Activated CD4-positive, alpha-beta T cell treated with anti-CD3 and anti-CD28 coated beads for 36 hours (primary cell): ENCODE results near the gene TSPYL1. TPM values are rescaled to one million over a fixed set of nuclear protein-coding genes. Genes with fewer than 3 reads are reported as not detected.

Experiments
- ATAC-seq: fragments of 200-7000 bp; cut with Tn5 transposase; one replicate; pipeline ENCODE4 v1.10.0; 2021; ENCODE audit warnings: mild to moderate bottlenecking, moderate library complexity
- CTCF ChIA-PET: fragments of 350-600 bp; sonication (Branson Sonifier 250); formaldehyde crosslinking; loops from one replicate; lab custom pipeline; 2021; ENCODE audit warnings: antibody characterized with exemption; lab: Charles Lee
- POLR2A ChIA-PET: fragments of 350-600 bp; sonication (Branson Sonifier 250); formaldehyde crosslinking; loops from one replicate; lab custom pipeline; 2021; ENCODE audit warnings: antibody characterized with exemption, inconsistent platforms; lab: Charles Lee
- DNase-seq: peaks from one replicate; pipeline ENCODE4 v3.0.0-alpha.2; 2020
- H3K27ac Mint-ChIP-seq: one replicate; pipeline ENCODE4 v1.8.0; 2021; ENCODE audit warnings: mixed read lengths
- H3K27me3 Mint-ChIP-seq: one replicate; pipeline ENCODE4 v1.8.0; 2021; ENCODE audit warnings: mixed read lengths
- H3K36me3 Mint-ChIP-seq: one replicate; pipeline ENCODE4 v1.8.0; 2021; ENCODE audit warnings: low read depth, mixed read lengths
- H3K4me1 Mint-ChIP-seq: one replicate; pipeline ENCODE4 v1.8.0; 2021; ENCODE audit warnings: mixed read lengths
- H3K4me3 Mint-ChIP-seq: one replicate; pipeline ENCODE4 v1.8.0; 2021; ENCODE audit warnings: mild to moderate bottlenecking, moderate library complexity, mixed read lengths
- H3K9me3 Mint-ChIP-seq: one replicate; pipeline ENCODE4 v1.8.0; 2021; ENCODE audit warnings: low read depth, mixed read lengths
- intact Hi-C, 2 experiments: fragments of 100-400 bp; cut with DNase I in 1 of 2; cut with micrococcal nuclease in 1 of 2; formaldehyde crosslinking; loops; one replicate each; pipeline versions ENCODE4 v1.14.2 to v1.15.1; 2022 to 2024; cut with DNase I, micrococcal nuclease
- total RNA-seq, 2 experiments: library from RNA; stranded (reverse); gene quantifications; one replicate each; pipeline ENCODE4 v1.2.3, GENCODE V29; 2021

The TSPYL1 gene
- total RNA-seq, 2 experiments from 2014 or later, result 37.5 to 38.2 TPM

GRCh38 chr6:116280161-116280932 lies 617 bp upstream of the TSPYL1 start:
- peak overlapping the region; percentile 98 for H3K27ac Mint-ChIP-seq
- H3K4me3 Mint-ChIP-seq, result peak overlapping the region; percentile 93
- peaks cover 35% of the 10 kb centered on the region for H3K36me3 Mint-ChIP-seq
- ChIA-PET CTCF (interaction anchor here (0.7 to 3.7 kb wide), 8 partner anchors 8 to 369 kb away, joined by 3 to 24 read pairs (median 4); no protein-coding TSS in a partner anchor), POLR2A (interaction anchor here (0.8 to 2.1 kb wide), 7 partner anchors 26 to 1314 kb away, joined by 3 to 6 read pairs (median 3); partner anchors contain the start of genes RSPH4A and RWDD1)
- H3K4me1 Mint-ChIP-seq, result peaks cover 26% of the 10 kb centered on the region
- intact Hi-C loops, result loop anchor here in 1 of 2 experiments (5.0 kb wide), 1 partner anchor 182 kb away; the partner anchor contains the start of gene CALHM6
- no peak for DNase-seq
- no peak for ATAC-seq
- no peaks in the 10 kb centered on the region for H3K27me3 Mint-ChIP-seq
- no peaks in the 10 kb centered on the region for H3K9me3 Mint-ChIP-seq

GRCh38 chr6:116278854-116279231 lies 887 bp downstream of the TSPYL1 start:
- ATAC-seq (peak; percentile 1), DNase-seq (peak; percentile 52)
- Mint-ChIP-seq H3K9me3 (no peaks in the 10 kb centered on the region), H3K4me1 (peaks cover 32% of the 10 kb centered on the region), H3K27ac (peak overlapping the region; percentile 98), H3K36me3 (peaks cover 41% of the 10 kb centered on the region), H3K27me3 (no peaks in the 10 kb centered on the region), H3K4me3 (peak overlapping the region; percentile 93)
- intact Hi-C loops, result loop anchor here (1.0 to 10.0 kb wide), 8 partner anchors 25 to 402 kb away; partner anchors contain the start of genes RWDD1 (in 2 of the 2), TSPYL4 (in 2 of the 2), ZUP1 (in 2 of the 2) and CALHM6 (in 1 of the 2)
- ChIA-PET POLR2A (interaction anchor here (0.8 to 1.4 kb wide), 3 partner anchors 11 to 25 kb away, joined by 3 to 5 read pairs (median 4); partner anchors contain the start of gene TSPYL4), CTCF (interaction anchor here (1.0 to 3.7 kb wide), 5 partner anchors 9 to 282 kb away, joined by 3 to 24 read pairs (median 5); no protein-coding TSS in a partner anchor)

- H3K36me3 Mint-ChIP-seq, result peaks cover 42% of the 10 kb centered on the region
- no peaks in the 10 kb centered on the region for H3K27me3 Mint-ChIP-seq
- DNase-seq, result no peak
Observed at GRCh38 chr6:116278481-116278829, 1.3 kb downstream of the TSPYL1 start.

GRCh38 chr6:116277124-116277523 lies 2.6 kb downstream of the TSPYL1 start:
- no peaks in the 10 kb centered on the region for H3K9me3 Mint-ChIP-seq
- intact Hi-C loops, result loop anchor here (5.0 to 10.0 kb wide), 3 partner anchors 175 to 388 kb away; partner anchors contain the start of genes CALHM6 (in 1 of the 2), NT5DC1 (in 1 of the 2) and ZUP1 (in 1 of the 2)
- CTCF ChIA-PET, result interaction anchor here (0.8 to 1.7 kb wide), 5 partner anchors 8 to 243 kb away, joined by 3 to 10 read pairs (median 5); no protein-coding TSS in a partner anchor
- H3K4me1 Mint-ChIP-seq, result peaks cover 44% of the 10 kb centered on the region
- no peaks in the 10 kb centered on the region for H3K27me3 Mint-ChIP-seq
- DNase-seq, result no peak
- peak overlapping the region; percentile 72 for H3K27ac Mint-ChIP-seq
- POLR2A ChIA-PET, result interaction anchor here (1.1 kb wide), 1 partner anchor 294 kb away, joined by 4 read pairs; the partner anchor contains the start of gene RWDD1
- peaks cover 43% of the 10 kb centered on the region for H3K36me3 Mint-ChIP-seq
- peak overlapping the region; percentile 93 for H3K4me3 Mint-ChIP-seq
- ATAC-seq, result no peak

More at GRCh38 chr6:116278481-116278829, 1.3 kb downstream of the TSPYL1 start:
- no peaks in the 10 kb centered on the region for H3K9me3 Mint-ChIP-seq
- ChIA-PET POLR2A (interaction anchor here (0.8 to 1.2 kb wide), 2 partner anchors 10 to 25 kb away, joined by 3 to 5 read pairs; partner anchors contain the start of gene TSPYL4), CTCF (interaction anchor here (1.0 to 3.7 kb wide), 4 partner anchors 9 to 62 kb away, joined by 3 to 24 read pairs (median 4); no protein-coding TSS in a partner anchor)
- ATAC-seq, result no peak
- peak overlapping the region; percentile 98 for H3K27ac Mint-ChIP-seq
- intact Hi-C loops, result loop anchor here (2.0 to 10.0 kb wide), 4 partner anchors 176 to 386 kb away; partner anchors contain the start of genes CALHM6 (in 1 of the 2), NT5DC1 (in 1 of the 2), RWDD1 (in 1 of the 2) and ZUP1 (in 1 of the 2)
- H3K4me1 Mint-ChIP-seq, result peaks cover 34% of the 10 kb centered on the region
- H3K4me3 Mint-ChIP-seq, result peak overlapping the region; percentile 93

- peaks cover 17% of the 10 kb centered on the region for H3K36me3 Mint-ChIP-seq
- H3K4me1 Mint-ChIP-seq, result peaks cover 37% of the 10 kb centered on the region
Observed at GRCh38 chr6:116271149-116271708, 8.5 kb downstream of the TSPYL1 start.

GRCh38 chr6:116268589-116269293 lies 11.0 kb downstream of the TSPYL1 start:
- H3K4me3 Mint-ChIP-seq, result no peak overlapping the region
- H3K4me1 Mint-ChIP-seq, result peaks cover 28% of the 10 kb centered on the region
- peaks cover 20% of the 10 kb centered on the region for H3K36me3 Mint-ChIP-seq
- no peak overlapping the region for H3K27ac Mint-ChIP-seq
- ATAC-seq (peak; percentile 72), DNase-seq (no peak)
- no peaks in the 10 kb centered on the region for H3K27me3 Mint-ChIP-seq
- ChIA-PET POLR2A (interaction anchor here (1.4 kb wide), 1 partner anchor 10 kb away, joined by 5 read pairs; no protein-coding TSS in a partner anchor), CTCF (interaction anchor here (0.7 to 4.2 kb wide), 27 partner anchors 8 to 302 kb away, joined by 3 to 24 read pairs (median 4); partner anchors contain the start of genes RWDD1, TSPYL1 and TSPYL4)
- peaks cover 4% of the 10 kb centered on the region for H3K9me3 Mint-ChIP-seq
- intact Hi-C loops, result loop anchor here (1.0 to 5.0 kb wide), 3 partner anchors 13 to 264 kb away; no protein-coding TSS in a partner anchor

More at GRCh38 chr6:116271149-116271708, 8.5 kb downstream of the TSPYL1 start:
- H3K27me3 Mint-ChIP-seq, result no peaks in the 10 kb centered on the region
- no peaks in the 10 kb centered on the region for H3K9me3 Mint-ChIP-seq
- DNase-seq (no peak), ATAC-seq (no peak)
- H3K27ac Mint-ChIP-seq, result no peak overlapping the region
- no peak overlapping the region for H3K4me3 Mint-ChIP-seq
- POLR2A ChIA-PET, result no interaction called here
- intact Hi-C loops, result loop anchor here in 1 of 2 experiments (10.0 kb wide), 1 partner anchor 394 kb away; the partner anchor contains the start of gene ZUP1
- CTCF ChIA-PET, result interaction anchor here (0.5 to 4.2 kb wide), 6 partner anchors 9 to 1558 kb away, joined by 3 to 24 read pairs (median 10); partner anchors contain the start of genes TSPYL1 and TSPYL4

- intact Hi-C loops, result loop anchor here (1.0 to 5.0 kb wide), 3 partner anchors 13 to 264 kb away; no protein-coding TSS in a partner anchor
- Mint-ChIP-seq H3K4me3 (no peak overlapping the region), H3K4me1 (peaks cover 22% of the 10 kb centered on the region), H3K27ac (no peak overlapping the region), H3K27me3 (no peaks in the 10 kb centered on the region), H3K9me3 (peaks cover 5% of the 10 kb centered on the region), H3K36me3 (peaks cover 23% of the 10 kb centered on the region)
- POLR2A ChIA-PET, result interaction anchor here (1.4 kb wide), 1 partner anchor 11 kb away, joined by 5 read pairs; no protein-coding TSS in a partner anchor
- CTCF ChIA-PET, result interaction anchor here (0.6 to 4.2 kb wide), 28 partner anchors 9 to 303 kb away, joined by 3 to 24 read pairs (median 4); partner anchors contain the start of genes NT5DC1, RWDD1, TSPYL1 and TSPYL4
- ATAC-seq (peak; percentile 50), DNase-seq (no peak)
Observed at GRCh38 chr6:116267836-116268588, 11.7 kb downstream of the TSPYL1 start.

GRCh38 chr6:116266803-116267202 lies 12.9 kb downstream of the TSPYL1 start:
- H3K9me3 Mint-ChIP-seq, result peaks cover 8% of the 10 kb centered on the region
- H3K27me3 Mint-ChIP-seq, result no peaks in the 10 kb centered on the region
- ATAC-seq, result no peak
- H3K36me3 Mint-ChIP-seq, result peaks cover 36% of the 10 kb centered on the region
- no peak overlapping the region for H3K4me3 Mint-ChIP-seq
- CTCF ChIA-PET, result interaction anchor here (0.6 to 3.2 kb wide), 9 partner anchors 9 to 50 kb away, joined by 3 to 23 read pairs (median 5); partner anchors contain the start of gene TSPYL1
- POLR2A ChIA-PET, result no interaction called here
- intact Hi-C loops, result loop anchor here in 1 of 2 experiments (5.0 kb wide), 2 partner anchors 50 to 265 kb away; no protein-coding TSS in a partner anchor
- H3K4me1 Mint-ChIP-seq, result peaks cover 20% of the 10 kb centered on the region
- no peak overlapping the region for H3K27ac Mint-ChIP-seq
- DNase-seq, result no peak

- Mint-ChIP-seq H3K27ac (no peak overlapping the region), H3K9me3 (peaks cover 8% of the 10 kb centered on the region), H3K36me3 (peaks cover 41% of the 10 kb centered on the region), H3K4me3 (no peak overlapping the region), H3K4me1 (peaks cover 32% of the 10 kb centered on the region), H3K27me3 (no peaks in the 10 kb centered on the region)
- DNase-seq (peak; percentile 43), ATAC-seq (peak; percentile 73)
- CTCF ChIA-PET, result interaction anchor here (0.8 to 1.0 kb wide), 2 partner anchors 23 to 47 kb away, joined by 3 to 4 read pairs; no protein-coding TSS in a partner anchor
- POLR2A ChIA-PET, result no interaction called here
- intact Hi-C loops, result loop anchor here in 1 of 2 experiments (5.0 kb wide), 2 partner anchors 48 to 267 kb away; no protein-coding TSS in a partner anchor
Observed at GRCh38 chr6:116265041-116265829, 14.5 kb downstream of the TSPYL1 start.
